HEK293 (cell line): ENCODE data around the gene SDF2L1.

ENCODE experiments used
- CTCF ChIA-PET: fragments of 350-600 bp; formaldehyde crosslinking; extraction: SDS; loops from one replicate; lab custom pipeline; 2021; ENCODE audit warnings: antibody characterized with exemption; lab: Yijun Ruan, JAX
- POLR2A ChIA-PET: fragments of 300-600 bp; formaldehyde crosslinking; extraction: SDS; loops from one replicate; lab custom pipeline; 2020; ENCODE audit warnings: antibody characterized with exemption, inconsistent platforms; lab: Yijun Ruan, JAX
- H3K27ac ChIP-seq: fragments of 200-500 bp; sonication (Bioruptor generic); 2 replicates; pipeline ENCODE4 v1.5.1; 2014; ENCODE audit warnings: low read depth, low read length, control low read depth, inconsistent platforms; ENCODE audit errors: extremely low read depth
- H3K36me3 ChIP-seq, 2 experiments: fragments of 200-500 bp in 1 of 2; sonication (Bioruptor generic) in 1 of 2; 1 replicate in 1 of 2; 2 replicates in 1 of 2; pipeline ENCODE4 v1.5.1; 2014 to 2017; ENCODE audit warnings: inconsistent platforms in 2 of 2, low read length in 2 of 2; ENCODE audit not compliant: control insufficient read depth in 2 of 2, insufficient read depth in 1 of 2
- H3K4me1 ChIP-seq: fragments of 200-500 bp; sonication (Bioruptor generic); 2 replicates; pipeline ENCODE4 v1.5.1; 2014; ENCODE audit warnings: mild to moderate bottlenecking, low read length, inconsistent platforms; ENCODE audit not compliant: control insufficient read depth, insufficient read depth
- H3K4me3 ChIP-seq: 2 replicates; pipeline ENCODE4 v1.5.1; 2011; ENCODE audit warnings: low read depth, mild to moderate bottlenecking, control low read depth, low read length, moderate library complexity
- H3K9me3 ChIP-seq: fragments of 200-500 bp; sonication (Bioruptor generic); 2 replicates; pipeline ENCODE4 v1.5.1; 2014; ENCODE audit warnings: low read depth, low read length, inconsistent platforms; ENCODE audit not compliant: control insufficient read depth, insufficient read depth
- GLIS1 ChIP-seq: fragments of 450-650 bp; formaldehyde crosslinking; IDR thresholded peaks from 2 replicates; pipeline ENCODE4 v1.5.1; 2016; ENCODE audit warnings: missing biosample characterization, missing genetic modification characterization
- GLIS2 ChIP-seq: fragments of 450-650 bp; formaldehyde crosslinking; IDR thresholded peaks from 2 replicates; pipeline ENCODE4 v1.5.1; 2016; ENCODE audit warnings: missing biosample characterization, missing genetic modification characterization
- HOXD13 ChIP-seq: sonication (generic); formaldehyde crosslinking; IDR thresholded peaks from 2 replicates; pipeline ENCODE4 v1.8.0; 2022; ENCODE audit warnings: missing genetic modification reagents, borderline replicate concordance
- IKZF3 ChIP-seq: fragments of 450-650 bp; IDR thresholded peaks from 2 replicates; pipeline ENCODE4 v1.5.0; 2018; ENCODE audit warnings: missing biosample characterization, mild to moderate bottlenecking, missing genetic modification characterization, moderate library complexity
- KLF7 ChIP-seq: fragments of 450-650 bp; formaldehyde crosslinking; IDR thresholded peaks from 2 replicates; pipeline ENCODE4 v1.5.1; 2016; ENCODE audit warnings: missing biosample characterization, missing genetic modification characterization, borderline replicate concordance
- SP7 ChIP-seq: fragments of 450-650 bp; formaldehyde crosslinking; IDR thresholded peaks from 2 replicates; pipeline ENCODE4 v1.5.1; 2016; ENCODE audit warnings: missing biosample characterization, missing genetic modification characterization
- ZBTB17 ChIP-seq: fragments of 450-650 bp; formaldehyde crosslinking; IDR thresholded peaks from 2 replicates; pipeline ENCODE4 v1.5.1; 2016; ENCODE audit warnings: missing biosample characterization, missing genetic modification characterization
- ZBTB20 ChIP-seq: fragments of 450-650 bp; formaldehyde crosslinking; IDR thresholded peaks from 2 replicates; pipeline ENCODE4 v1.5.1; 2016; ENCODE audit warnings: missing biosample characterization, missing genetic modification characterization
- ZBTB7A ChIP-seq: fragments of 450-650 bp; formaldehyde crosslinking; IDR thresholded peaks from 2 replicates; pipeline ENCODE4 v1.5.1; 2016; ENCODE audit warnings: low read depth, missing biosample characterization, missing genetic modification characterization
- ZBTB8A ChIP-seq: fragments of 450-650 bp; formaldehyde crosslinking; IDR thresholded peaks from 2 replicates; pipeline ENCODE4 v1.5.1; 2016; ENCODE audit warnings: missing biosample characterization, missing genetic modification characterization
- ZIC2 ChIP-seq: fragments of 450-650 bp; formaldehyde crosslinking; IDR thresholded peaks from 2 replicates; pipeline ENCODE4 v1.5.1; 2016; ENCODE audit warnings: missing biosample characterization, missing genetic modification characterization
- ZNF114 ChIP-seq: fragments of 450-650 bp; formaldehyde crosslinking; IDR thresholded peaks from 2 replicates; pipeline ENCODE4 v1.5.0; 2017; ENCODE audit warnings: missing biosample characterization, missing genetic modification characterization
- ZNF335 ChIP-seq: fragments of 450-650 bp; formaldehyde crosslinking; conservative IDR thresholded peaks from 2 replicates; pipeline ENCODE4 v1.5.1; 2016; ENCODE audit warnings: missing biosample characterization, missing genetic modification characterization
- ZNF341 ChIP-seq: fragments of 450-650 bp; formaldehyde crosslinking; IDR thresholded peaks from 2 replicates; pipeline ENCODE4; 2016; ENCODE audit warnings: low read depth, missing biosample characterization, missing genetic modification characterization
- ZNF394 ChIP-seq: fragments of 450-650 bp; formaldehyde crosslinking; IDR thresholded peaks from 2 replicates; pipeline ENCODE4 v1.5.1; 2016; ENCODE audit warnings: missing biosample characterization, missing genetic modification characterization, mild to moderate bottlenecking, moderate library complexity, borderline replicate concordance
- ZNF501 ChIP-seq: fragments of 450-650 bp; formaldehyde crosslinking; IDR thresholded peaks from 2 replicates; pipeline ENCODE4 v1.5.1; 2016; ENCODE audit warnings: missing biosample characterization, missing genetic modification characterization
- ZNF600 ChIP-seq: fragments of 450-650 bp; formaldehyde crosslinking; IDR thresholded peaks from 2 replicates; pipeline ENCODE4 v1.5.1; 2016; ENCODE audit warnings: missing biosample characterization, missing genetic modification characterization
- ZNF624 ChIP-seq: fragments of 450-650 bp; formaldehyde crosslinking; IDR thresholded peaks from 2 replicates; pipeline ENCODE4 v1.5.1; 2017; ENCODE audit warnings: missing biosample characterization, missing genetic modification characterization
- ZNF660 ChIP-seq: fragments of 450-650 bp; IDR thresholded peaks from 2 replicates; pipeline ENCODE4 v1.5.1; 2018; ENCODE audit warnings: missing biosample characterization, mild to moderate bottlenecking, missing genetic modification characterization
- ZNF677 ChIP-seq: fragments of 450-650 bp; IDR thresholded peaks from 2 replicates; pipeline ENCODE4 v1.5.0; 2018; ENCODE audit warnings: missing biosample characterization, mild to moderate bottlenecking, missing genetic modification characterization, moderate library complexity
- TF ChIP-seq, protein P1 (sequence below): fragments of 450-650 bp; formaldehyde crosslinking; optimal IDR thresholded peaks from 2 replicates; pipeline ENCODE3; 2016; ENCODE audit warnings: missing biosample characterization, mild to moderate bottlenecking, missing genetic modification characterization
- TF ChIP-seq, protein P2 (sequence below): fragments of 450-650 bp; formaldehyde crosslinking; IDR thresholded peaks from 2 replicates; pipeline ENCODE4 v1.5.1; 2017; ENCODE audit warnings: missing biosample characterization, missing genetic modification characterization
- TF ChIP-seq, protein P3 (sequence below): fragments of 450-650 bp; formaldehyde crosslinking; IDR thresholded peaks from 2 replicates; pipeline ENCODE4 v1.5.1; 2016; ENCODE audit warnings: missing biosample characterization, missing genetic modification characterization

The SDF2L1 gene

DNA sequence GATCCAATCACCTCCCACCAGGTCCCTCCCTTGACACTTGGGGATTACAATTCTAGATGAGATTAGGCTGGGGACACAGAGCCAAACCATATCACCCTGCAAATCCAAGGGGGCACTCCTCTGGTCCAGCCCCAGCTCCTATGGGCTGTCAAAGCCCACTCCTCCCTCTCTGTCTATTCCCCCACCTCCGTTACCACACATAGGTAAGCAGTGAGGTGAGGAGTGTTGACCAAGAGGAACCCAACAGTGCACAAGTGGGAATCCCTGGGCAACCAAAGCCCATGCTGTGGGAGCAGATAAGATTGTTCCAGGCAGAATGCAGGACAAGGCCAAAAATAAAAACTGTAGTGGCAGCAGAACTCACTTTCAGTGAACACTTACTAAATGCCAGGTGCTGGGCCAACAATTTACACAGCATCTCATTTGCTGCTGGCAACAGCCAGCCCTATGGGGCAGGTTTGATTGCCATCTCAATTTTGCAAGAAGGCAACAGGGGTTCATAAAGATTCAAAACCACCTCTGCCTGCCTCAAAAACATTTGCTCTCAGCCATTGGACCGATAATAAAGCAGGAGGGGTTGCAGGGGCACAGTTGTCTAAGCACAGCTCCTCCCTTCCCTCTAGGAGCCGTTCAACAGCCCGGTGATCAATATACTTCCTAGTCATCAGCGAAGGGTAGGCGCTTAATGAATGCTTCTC is 8.9 kb downstream of the SDF2L1 start:
- Histone ChIP-seq H3K27ac (no peak overlapping the region; the same call in 1 of the 2 replicates), H3K9me3 (no peaks in the 10 kb centered on the region), H3K36me3 (peaks cover 0 to 45% of the 10 kb centered on the region in 2 experiments; a peak in 2 of 3 replicates), H3K4me3 (peak overlapping the region; percentile 83), H3K4me1 (no peaks in the 10 kb centered on the region)
- ChIA-PET POLR2A (interaction anchor here (2.0 to 3.2 kb wide), 2 partner anchors 9 to 15 kb away, joined by 13 to 18 read pairs; partner anchors contain the start of genes PPIL2 and SDF2L1), CTCF (interaction anchor here (1.0 to 4.8 kb wide), 2 partner anchors 8 to 22 kb away, joined by 3 to 25 read pairs; partner anchors contain the start of gene SDF2L1)
- TF ChIP-seq ZNF624 (tag by site-specific recombination) (no peak), GLIS2 (tag by site-specific recombination) (peak; percentile 47), ZNF660 (peak; percentile 22; the same call in 1 of the 2 replicates), ZIC2 (peak; percentile 96), ZNF335 (peak; percentile 70), ZNF394 (tag by site-specific recombination) (peak; percentile 46; the same call in 1 of the 2 replicates)

DNA sequence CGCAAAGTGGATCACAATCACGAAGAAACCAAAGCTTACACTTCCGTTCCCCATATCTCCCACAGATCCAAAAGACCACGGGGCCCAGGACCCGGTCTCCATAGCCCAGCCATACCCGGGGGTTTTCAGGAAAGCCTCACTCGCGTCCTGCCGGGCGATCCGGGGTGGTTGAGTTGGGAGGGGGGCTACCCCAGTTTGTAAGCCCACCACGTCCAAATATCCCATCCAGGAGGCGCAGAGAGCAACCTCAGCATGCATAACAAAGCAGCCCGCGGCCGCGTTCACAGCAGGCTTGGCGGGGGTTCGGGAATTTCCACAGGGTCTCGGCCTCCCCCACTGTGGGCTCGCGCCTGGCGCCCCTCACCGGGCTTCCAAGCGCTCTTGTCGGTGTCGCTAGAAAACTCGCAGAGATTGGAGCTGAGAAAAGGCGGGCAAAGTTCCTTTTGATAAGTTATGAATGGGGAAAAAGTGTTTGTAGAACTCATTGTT is 9.5 kb downstream of the SDF2L1 start:
- CTCF ChIA-PET: interaction anchor here (1.0 to 4.8 kb wide), 3 partner anchors 9 to 23 kb away, joined by 3 to 25 read pairs (median 3); partner anchors contain the start of genes CCDC116 and SDF2L1

More for the DNA sequence above, 9.5 kb downstream of the SDF2L1 start:
- H3K27ac ChIP-seq: peak overlapping the region; percentile 27; the same call in 1 of the 2 replicates
- H3K36me3 ChIP-seq: peaks cover 0 to 40% of the 10 kb centered on the region in 2 experiments; a peak in 2 of 3 replicates
- peak overlapping the region; percentile 83 for H3K4me3 ChIP-seq
- POLR2A ChIA-PET: interaction anchor here (0.6 to 3.2 kb wide), 4 partner anchors 9 to 61 kb away, joined by 4 to 18 read pairs (median 9); partner anchors contain the start of genes PPIL2 and SDF2L1
- TF ChIP-seq, protein P1, sequence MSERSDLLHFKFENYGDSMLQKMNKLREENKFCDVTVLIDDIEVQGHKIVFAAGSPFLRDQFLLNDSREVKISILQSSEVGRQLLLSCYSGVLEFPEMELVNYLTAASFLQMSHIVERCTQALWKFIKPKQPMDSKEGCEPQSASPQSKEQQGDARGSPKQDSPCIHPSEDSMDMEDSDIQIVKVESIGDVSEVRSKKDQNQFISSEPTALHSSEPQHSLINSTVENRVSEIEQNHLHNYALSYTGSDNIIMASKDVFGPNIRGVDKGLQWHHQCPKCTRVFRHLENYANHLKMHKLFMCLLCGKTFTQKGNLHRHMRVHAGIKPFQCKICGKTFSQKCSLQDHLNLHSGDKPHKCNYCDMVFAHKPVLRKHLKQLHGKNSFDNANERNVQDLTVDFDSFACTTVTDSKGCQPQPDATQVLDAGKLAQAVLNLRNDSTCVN (tag by site-specific recombination): peak; percentile 54
- TF ChIP-seq ZBTB20 (peak; percentile 87; the same call in 1 of the 2 replicates), ZNF660 (no peak), ZBTB8A (peak; percentile 54), ZNF501 (0 out of 2 replicates have a peak, but pooled peaks have one; percentile 9), ZNF335 (peak; percentile 83), ZIC2 (peak; percentile 92), KLF7 (tag by site-specific recombination) (no peak), SP7 (0 out of 2 replicates have a peak, but pooled peaks have one; percentile 6), ZBTB17 (tag by site-specific recombination) (peak; percentile 26; the same call in 1 of the 2 replicates), GLIS1 (tag by site-specific recombination) (peak; percentile 74), ZNF600 (tag by site-specific recombination) (peak; percentile 66), HOXD13 (CRISPR knock-in tag) (no peak), ZBTB7A (tag by site-specific recombination) (peak; percentile 45; the same call in 1 of the 2 replicates), IKZF3 (peak; percentile 42; the same call in 1 of the 2 replicates), ZNF341 (tag by site-specific recombination) (no peak), ZNF677 (tag by site-specific recombination) (peak; percentile 77), GLIS2 (tag by site-specific recombination) (peak; percentile 82), ZNF114 (tag by site-specific recombination) (no peak)
- TF ChIP-seq, protein P2, sequence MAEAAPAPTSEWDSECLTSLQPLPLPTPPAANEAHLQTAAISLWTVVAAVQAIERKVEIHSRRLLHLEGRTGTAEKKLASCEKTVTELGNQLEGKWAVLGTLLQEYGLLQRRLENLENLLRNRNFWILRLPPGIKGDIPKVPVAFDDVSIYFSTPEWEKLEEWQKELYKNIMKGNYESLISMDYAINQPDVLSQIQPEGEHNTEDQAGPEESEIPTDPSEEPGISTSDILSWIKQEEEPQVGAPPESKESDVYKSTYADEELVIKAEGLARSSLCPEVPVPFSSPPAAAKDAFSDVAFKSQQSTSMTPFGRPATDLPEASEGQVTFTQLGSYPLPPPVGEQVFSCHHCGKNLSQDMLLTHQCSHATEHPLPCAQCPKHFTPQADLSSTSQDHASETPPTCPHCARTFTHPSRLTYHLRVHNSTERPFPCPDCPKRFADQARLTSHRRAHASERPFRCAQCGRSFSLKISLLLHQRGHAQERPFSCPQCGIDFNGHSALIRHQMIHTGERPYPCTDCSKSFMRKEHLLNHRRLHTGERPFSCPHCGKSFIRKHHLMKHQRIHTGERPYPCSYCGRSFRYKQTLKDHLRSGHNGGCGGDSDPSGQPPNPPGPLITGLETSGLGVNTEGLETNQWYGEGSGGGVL (tag by site-specific recombination): 0 out of 2 replicates have a peak, but pooled peaks have one; percentile 8
- TF ChIP-seq, protein P3, sequence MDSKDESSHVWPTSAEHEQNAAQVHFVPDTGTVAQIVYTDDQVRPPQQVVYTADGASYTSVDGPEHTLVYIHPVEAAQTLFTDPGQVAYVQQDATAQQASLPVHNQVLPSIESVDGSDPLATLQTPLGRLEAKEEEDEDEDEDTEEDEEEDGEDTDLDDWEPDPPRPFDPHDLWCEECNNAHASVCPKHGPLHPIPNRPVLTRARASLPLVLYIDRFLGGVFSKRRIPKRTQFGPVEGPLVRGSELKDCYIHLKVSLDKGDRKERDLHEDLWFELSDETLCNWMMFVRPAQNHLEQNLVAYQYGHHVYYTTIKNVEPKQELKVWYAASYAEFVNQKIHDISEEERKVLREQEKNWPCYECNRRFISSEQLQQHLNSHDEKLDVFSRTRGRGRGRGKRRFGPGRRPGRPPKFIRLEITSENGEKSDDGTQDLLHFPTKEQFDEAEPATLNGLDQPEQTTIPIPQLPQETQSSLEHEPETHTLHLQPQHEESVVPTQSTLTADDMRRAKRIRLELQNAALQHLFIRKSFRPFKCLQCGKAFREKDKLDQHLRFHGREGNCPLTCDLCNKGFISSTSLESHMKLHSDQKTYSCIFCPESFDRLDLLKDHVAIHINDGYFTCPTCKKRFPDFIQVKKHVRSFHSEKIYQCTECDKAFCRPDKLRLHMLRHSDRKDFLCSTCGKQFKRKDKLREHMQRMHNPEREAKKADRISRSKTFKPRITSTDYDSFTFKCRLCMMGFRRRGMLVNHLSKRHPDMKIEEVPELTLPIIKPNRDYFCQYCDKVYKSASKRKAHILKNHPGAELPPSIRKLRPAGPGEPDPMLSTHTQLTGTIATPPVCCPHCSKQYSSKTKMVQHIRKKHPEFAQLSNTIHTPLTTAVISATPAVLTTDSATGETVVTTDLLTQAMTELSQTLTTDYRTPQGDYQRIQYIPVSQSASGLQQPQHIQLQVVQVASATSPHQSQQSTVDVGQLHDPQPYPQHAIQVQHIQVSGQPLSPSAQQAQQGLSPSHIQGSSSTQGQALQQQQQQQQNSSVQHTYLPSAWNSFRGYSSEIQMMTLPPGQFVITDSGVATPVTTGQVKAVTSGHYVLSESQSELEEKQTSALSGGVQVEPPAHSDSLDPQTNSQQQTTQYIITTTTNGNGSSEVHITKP (tag by site-specific recombination): peak; percentile 48; the same call in 1 of the 2 replicates
- TF ChIP-seq, all 188 proteins: peak for 16
- H3K9me3 ChIP-seq: no peaks in the 10 kb centered on the region
- no peaks in the 10 kb centered on the region for H3K4me1 ChIP-seq
